ENCODE measurements around the gene SRPRA.

DNA sequence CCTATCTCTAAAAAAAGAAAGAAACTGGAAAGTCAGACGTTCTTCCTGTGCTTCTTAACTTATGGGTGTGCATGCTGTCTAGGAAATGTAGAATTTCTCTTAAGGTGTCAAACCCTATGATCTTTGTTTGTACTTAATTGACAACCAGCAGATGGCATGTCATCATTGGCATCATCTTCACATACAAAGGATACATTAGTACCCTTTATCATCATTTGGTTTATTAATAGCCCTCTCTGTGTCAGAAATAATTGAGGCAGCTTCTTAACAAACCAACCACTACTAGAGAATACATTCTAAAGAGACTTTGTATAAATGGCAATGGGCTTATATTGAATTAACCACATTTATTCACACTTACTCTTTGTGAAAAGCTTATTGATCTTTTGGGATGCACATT lies 13.9 kb downstream of the SRPRA start:
- TF ChIP-seq CEBPB (IDR thresholded peaks at IDR 0.05): no peak
- TF ChIP-seq ZBTB7A (IDR thresholded peaks at IDR 0.05; ENCODE audit: low read depth): no peak
- no peak for TF ChIP-seq NFIC (IDR thresholded peaks at IDR 0.05)
- no peak for TF ChIP-seq EP300 (IDR thresholded peaks at IDR 0.05; ENCODE audit: borderline replicate concordance)
- TF ChIP-seq RAD21 (IDR thresholded peaks at IDR 0.05; ENCODE audit: low read depth): no peak
- no peak for TF ChIP-seq TEAD4 (IDR thresholded peaks at IDR 0.05)
- TF ChIP-seq, protein P1, sequence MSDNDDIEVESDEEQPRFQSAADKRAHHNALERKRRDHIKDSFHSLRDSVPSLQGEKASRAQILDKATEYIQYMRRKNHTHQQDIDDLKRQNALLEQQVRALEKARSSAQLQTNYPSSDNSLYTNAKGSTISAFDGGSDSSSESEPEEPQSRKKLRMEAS (IDR thresholded peaks at IDR 0.05): no peak
- TF ChIP-seq, protein P2, sequence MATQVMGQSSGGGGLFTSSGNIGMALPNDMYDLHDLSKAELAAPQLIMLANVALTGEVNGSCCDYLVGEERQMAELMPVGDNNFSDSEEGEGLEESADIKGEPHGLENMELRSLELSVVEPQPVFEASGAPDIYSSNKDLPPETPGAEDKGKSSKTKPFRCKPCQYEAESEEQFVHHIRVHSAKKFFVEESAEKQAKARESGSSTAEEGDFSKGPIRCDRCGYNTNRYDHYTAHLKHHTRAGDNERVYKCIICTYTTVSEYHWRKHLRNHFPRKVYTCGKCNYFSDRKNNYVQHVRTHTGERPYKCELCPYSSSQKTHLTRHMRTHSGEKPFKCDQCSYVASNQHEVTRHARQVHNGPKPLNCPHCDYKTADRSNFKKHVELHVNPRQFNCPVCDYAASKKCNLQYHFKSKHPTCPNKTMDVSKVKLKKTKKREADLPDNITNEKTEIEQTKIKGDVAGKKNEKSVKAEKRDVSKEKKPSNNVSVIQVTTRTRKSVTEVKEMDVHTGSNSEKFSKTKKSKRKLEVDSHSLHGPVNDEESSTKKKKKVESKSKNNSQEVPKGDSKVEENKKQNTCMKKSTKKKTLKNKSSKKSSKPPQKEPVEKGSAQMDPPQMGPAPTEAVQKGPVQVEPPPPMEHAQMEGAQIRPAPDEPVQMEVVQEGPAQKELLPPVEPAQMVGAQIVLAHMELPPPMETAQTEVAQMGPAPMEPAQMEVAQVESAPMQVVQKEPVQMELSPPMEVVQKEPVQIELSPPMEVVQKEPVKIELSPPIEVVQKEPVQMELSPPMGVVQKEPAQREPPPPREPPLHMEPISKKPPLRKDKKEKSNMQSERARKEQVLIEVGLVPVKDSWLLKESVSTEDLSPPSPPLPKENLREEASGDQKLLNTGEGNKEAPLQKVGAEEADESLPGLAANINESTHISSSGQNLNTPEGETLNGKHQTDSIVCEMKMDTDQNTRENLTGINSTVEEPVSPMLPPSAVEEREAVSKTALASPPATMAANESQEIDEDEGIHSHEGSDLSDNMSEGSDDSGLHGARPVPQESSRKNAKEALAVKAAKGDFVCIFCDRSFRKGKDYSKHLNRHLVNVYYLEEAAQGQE (IDR thresholded peaks at IDR 0.05; ENCODE audit: low read depth): no peak
- no peak for TF ChIP-seq FOXM1 (IDR thresholded peaks at IDR 0.05; ENCODE audit: borderline replicate concordance, low read depth)
- TF ChIP-seq TCF12 (IDR thresholded peaks at IDR 0.05; ENCODE audit: low read depth): no peak
- TF ChIP-seq, protein P3, sequence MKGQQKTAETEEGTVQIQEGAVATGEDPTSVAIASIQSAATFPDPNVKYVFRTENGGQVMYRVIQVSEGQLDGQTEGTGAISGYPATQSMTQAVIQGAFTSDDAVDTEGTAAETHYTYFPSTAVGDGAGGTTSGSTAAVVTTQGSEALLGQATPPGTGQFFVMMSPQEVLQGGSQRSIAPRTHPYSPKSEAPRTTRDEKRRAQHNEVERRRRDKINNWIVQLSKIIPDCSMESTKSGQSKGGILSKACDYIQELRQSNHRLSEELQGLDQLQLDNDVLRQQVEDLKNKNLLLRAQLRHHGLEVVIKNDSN (IDR thresholded peaks at IDR 0.05): no peak
- no peak for TF ChIP-seq TAF1 (IDR thresholded peaks at IDR 0.05; ENCODE audit: low read depth)
- no peak for TF ChIP-seq YY1 (IDR thresholded peaks at IDR 0.05; ENCODE audit: low read depth)
- TF ChIP-seq EGR1 (IDR thresholded peaks at IDR 0.05): no peak

Measured in Ishikawa (cell line).